Prostate gland (tissue), 2 donors: ENCODE data around the gene LRFN3. TPM values are rescaled to one million over a fixed set of nuclear protein-coding genes. Genes with fewer than 3 reads are reported as not detected.
A peak's percentile ranks its signal among the peaks of the same experiment; 100 is the strongest.
"Not testable (repeated sequence)": the region's sequence is repeated elsewhere in the genome, so short reads cannot be mapped to it uniquely, and the experiment has no call there.

ENCODE experiments used
- DNase-seq: peaks from one replicate; pipeline ENCODE4 v3.0.0-alpha.2; 2019; ENCODE audit warnings: low spot score
- H3K27ac ChIP-seq, 2 donors: fragments of 200-600 bp; sonication (generic); 2 replicates each; pipeline ENCODE4 v1.5.1; 2017 to 2019
- H3K27me3 ChIP-seq: fragments of 200-600 bp; sonication (generic); replicated peaks from 2 replicates; pipeline ENCODE4 v1.5.1; 2019; ENCODE audit not compliant: insufficient read depth
- H3K36me3 ChIP-seq, 2 donors: fragments of 200-600 bp; sonication (generic); 1 replicate in 1 of 2; 2 replicates in 1 of 2; pipeline versions ENCODE4 v1.5.1 to v1.8.1; 2017 to 2019
- H3K4me1 ChIP-seq: fragments of 200-600 bp; sonication (generic); replicated peaks from 2 replicates; pipeline ENCODE4 v1.5.1; 2019
- H3K4me3 ChIP-seq, 2 donors: fragments of 200-600 bp; sonication (generic); 2 replicates each; pipeline ENCODE4 v1.5.1; 2017 to 2019
- H3K9me3 ChIP-seq: fragments of 200-600 bp; sonication (generic); 2 replicates; pipeline ENCODE4 v1.5.1; 2017
- POLR2A ChIP-seq: fragments of 450-650 bp; IDR thresholded peaks from one replicate; pipeline ENCODE4 v1.6.1; 2016; ENCODE audit warnings: antibody characterized with exemption, mild to moderate bottlenecking
- POLR2AphosphoS5 ChIP-seq: sonication (generic); formaldehyde crosslinking; IDR thresholded peaks from one replicate; pipeline ENCODE4 v1.6.1; 2017; ENCODE audit warnings: antibody characterized with exemption
- WGBS: methylation state at CpG from one replicate; pipeline ENCODE4 v1.1.5; 2018; 5-methylcytosine and 5-hydroxymethylcytosine counted together
- intact Hi-C: fragments of 100-400 bp; cut with DNase I; formaldehyde crosslinking; loops from one replicate; pipeline ENCODE4 v1.14.2; 2022
- total RNA-seq, 2 donors: library from RNA; depleted of rRNA; stranded (reverse); fragments of >200 nt; gene quantifications; one replicate each; pipeline ENCODE4 v1.1.0, GENCODE V29; 2016
- TF ChIP-seq, protein P1 (sequence below), 4 experiments: fragments of 200-600 bp in 2 of 4; fragments of 450-650 bp in 2 of 4; sonication (generic) in 2 of 4; IDR thresholded peaks; 1 replicate in 3 of 4; 2 replicates in 1 of 4; pipeline ENCODE4 v1.5.1; 2016 to 2019; ENCODE audit warnings: antibody characterized with exemption in 4 of 4, mild to moderate bottlenecking in 2 of 4, moderate library complexity in 2 of 4

The LRFN3 gene
- total RNA-seq, 2 donors from 2014 or later, result 21.7 to 32.3 TPM

DNA sequence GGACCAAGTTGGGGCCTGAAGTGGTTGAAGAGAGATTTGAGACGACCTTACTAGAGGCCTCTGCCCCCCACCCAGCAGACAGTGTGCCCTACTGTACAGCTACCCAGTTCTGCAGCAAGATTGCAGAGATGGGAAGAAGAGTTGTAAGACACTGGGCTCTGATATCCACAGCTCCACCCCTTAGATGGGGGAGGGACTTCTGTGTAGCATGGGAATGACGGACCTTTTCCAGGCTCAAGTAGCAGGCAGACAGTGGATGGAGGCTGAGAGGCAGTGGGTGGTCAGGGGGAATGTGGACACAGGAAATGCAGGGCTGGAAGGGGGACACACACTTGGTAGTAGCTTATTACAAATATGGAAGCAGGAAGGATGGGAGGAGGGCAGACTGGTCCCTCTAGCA, 13.0 kb downstream of the LRFN3 start:
- Histone ChIP-seq H3K4me3 (no peak overlapping the region), H3K27me3 (no peaks in the 10 kb centered on the region), H3K27ac (no peak overlapping the region), H3K4me1 (no peaks in the 10 kb centered on the region), H3K9me3 (no peaks in the 10 kb centered on the region), H3K36me3 (peaks cover 0 to 3% of the 10 kb centered on the region in 2 donors)
- intact Hi-C loops, result no loop called here
- TF ChIP-seq POLR2AphosphoS5 (no peak), POLR2A (no peak)
- TF ChIP-seq, protein P1, sequence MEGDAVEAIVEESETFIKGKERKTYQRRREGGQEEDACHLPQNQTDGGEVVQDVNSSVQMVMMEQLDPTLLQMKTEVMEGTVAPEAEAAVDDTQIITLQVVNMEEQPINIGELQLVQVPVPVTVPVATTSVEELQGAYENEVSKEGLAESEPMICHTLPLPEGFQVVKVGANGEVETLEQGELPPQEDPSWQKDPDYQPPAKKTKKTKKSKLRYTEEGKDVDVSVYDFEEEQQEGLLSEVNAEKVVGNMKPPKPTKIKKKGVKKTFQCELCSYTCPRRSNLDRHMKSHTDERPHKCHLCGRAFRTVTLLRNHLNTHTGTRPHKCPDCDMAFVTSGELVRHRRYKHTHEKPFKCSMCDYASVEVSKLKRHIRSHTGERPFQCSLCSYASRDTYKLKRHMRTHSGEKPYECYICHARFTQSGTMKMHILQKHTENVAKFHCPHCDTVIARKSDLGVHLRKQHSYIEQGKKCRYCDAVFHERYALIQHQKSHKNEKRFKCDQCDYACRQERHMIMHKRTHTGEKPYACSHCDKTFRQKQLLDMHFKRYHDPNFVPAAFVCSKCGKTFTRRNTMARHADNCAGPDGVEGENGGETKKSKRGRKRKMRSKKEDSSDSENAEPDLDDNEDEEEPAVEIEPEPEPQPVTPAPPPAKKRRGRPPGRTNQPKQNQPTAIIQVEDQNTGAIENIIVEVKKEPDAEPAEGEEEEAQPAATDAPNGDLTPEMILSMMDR (IDR thresholded peaks at IDR 0.05), result no peak
- 37% methylated on average over 2 of the region's 2 CpGs for WGBS
- DNase-seq, result no peak

GRCh38 chr19:35955881-35956634, 19.9 kb downstream of the LRFN3 start:
- Histone ChIP-seq H3K4me1 (no peaks in the 10 kb centered on the region), H3K36me3 (no peaks in the 10 kb centered on the region), H3K4me3 (no peak overlapping the region), H3K27me3 (peaks cover 7% of the 10 kb centered on the region), H3K9me3 (no peaks in the 10 kb centered on the region), H3K27ac (no peak overlapping the region)
- TF ChIP-seq POLR2AphosphoS5, result no peak
- TF ChIP-seq, protein P1 (IDR thresholded peaks at IDR 0.05), result no peak
- TF ChIP-seq POLR2A, result no peak
- DNase-seq, result no peak
- 69% methylated on average over 6 of the region's 6 CpGs for WGBS
- intact Hi-C loops, result no loop called here

DNA sequence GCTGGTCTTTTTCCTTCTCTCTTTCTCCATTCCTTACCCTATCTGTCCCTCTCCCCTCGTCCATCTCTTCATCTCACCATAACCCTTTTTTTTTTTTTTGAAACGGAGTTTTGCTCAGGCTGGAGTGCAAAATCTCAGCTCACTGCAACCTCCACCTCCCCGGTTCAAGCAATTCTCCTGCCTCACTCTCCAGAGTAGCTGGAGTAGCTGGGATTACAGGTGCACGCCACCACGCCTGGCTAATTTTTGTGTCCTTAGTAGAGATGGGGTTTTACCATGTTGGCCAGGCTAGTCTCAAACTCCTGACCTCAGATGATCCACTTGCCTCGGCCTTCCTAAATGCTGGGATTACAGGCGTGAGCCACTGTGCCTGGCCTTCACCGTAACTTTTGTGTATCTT, 21.2 kb downstream of the LRFN3 start:
- 72% methylated on average over 8 of the region's 8 CpGs for WGBS
- H3K27me3 ChIP-seq, intact Hi-C loops, H3K27ac ChIP-seq, H3K4me1 ChIP-seq, DNase-seq, H3K9me3 ChIP-seq, H3K4me3 ChIP-seq, H3K36me3 ChIP-seq: not testable (repeated sequence)

DNA sequence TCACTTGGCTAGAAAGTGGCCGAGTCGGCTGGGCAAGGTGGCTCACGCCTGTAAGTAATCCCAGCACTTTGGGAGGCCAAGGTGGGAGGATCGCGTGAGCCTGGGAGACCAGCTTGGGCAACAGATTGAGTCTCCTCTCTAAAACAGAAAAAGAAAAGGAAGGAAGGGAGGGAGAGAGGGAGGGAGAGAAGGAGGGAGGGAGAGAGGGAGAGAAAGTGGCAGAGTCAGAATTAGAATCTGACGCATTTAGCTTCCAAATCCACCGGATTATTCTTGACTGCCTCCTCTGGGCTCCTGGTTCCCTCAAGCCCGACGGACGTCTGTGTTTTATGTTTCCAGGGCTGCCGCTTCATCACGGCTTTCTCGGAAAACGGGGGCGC, 22.5 kb downstream of the LRFN3 start:
- peaks cover 7% of the 10 kb centered on the region for H3K27me3 ChIP-seq

GRCh38 chr19:35959040-35959967, 23.1 kb downstream of the LRFN3 start:
- no peaks in the 10 kb centered on the region for H3K4me1 ChIP-seq
- H3K27ac ChIP-seq, result no peak overlapping the region
- no peak for DNase-seq
- TF ChIP-seq, protein P1 (IDR thresholded peaks at IDR 0.05), result peak in 2 of 4 experiments; percentile 16 to 33
- TF ChIP-seq POLR2A (no peak), POLR2AphosphoS5 (no peak)
- H3K9me3 ChIP-seq, result no peaks in the 10 kb centered on the region
- intact Hi-C loops, result no loop called here
- WGBS, result 13% methylated on average over 46 of the region's 97 CpGs
- H3K36me3 ChIP-seq, result no peaks in the 10 kb centered on the region
- peaks cover 7% of the 10 kb centered on the region for H3K27me3 ChIP-seq
- no peak overlapping the region for H3K4me3 ChIP-seq

More for the DNA sequence above, 22.5 kb downstream of the LRFN3 start:
- Histone ChIP-seq H3K36me3 (no peaks in the 10 kb centered on the region), H3K9me3 (no peaks in the 10 kb centered on the region), H3K4me1 (no peaks in the 10 kb centered on the region), H3K27ac (no peak overlapping the region), H3K4me3 (no peak overlapping the region)
- 35% methylated on average over 15 of the region's 15 CpGs for WGBS
- TF ChIP-seq, protein P1 (IDR thresholded peaks at IDR 0.05), result no peak
- TF ChIP-seq POLR2A (no peak), POLR2AphosphoS5 (no peak)
- DNase-seq, result no peak
- intact Hi-C loops, result no loop called here
